A673 (cell line): ENCODE data around the gene PDCD7.

Source experiments
- CTCF ChIP-seq: fragments of 300-800, 200-600 bp; sonication (generic); conservative IDR thresholded peaks from 2 replicates; pipeline ENCODE4 v1.5.1; 2017; ENCODE audit warnings: low read depth, mild to moderate bottlenecking, antibody characterized with exemption, low read length, moderate library complexity, mixed read lengths
- EZH2 ChIP-seq: fragments of 200-600 bp; sonication (generic); IDR thresholded peaks from 2 replicates; pipeline ENCODE4 v1.6.1; 2017; ENCODE audit warnings: borderline replicate concordance, low read depth, mild to moderate bottlenecking, mixed read lengths, antibody characterized with exemption, low read length; ENCODE audit not compliant: poor library complexity, severe bottlenecking

- TF ChIP-seq CTCF: no peak
- no peak for TF ChIP-seq EZH2
Observed at GRCh38 chr15:65106011-65106590, 27.5 kb downstream of the PDCD7 start.
